IMR-90 (cell line): Measurements from ENCODE around the gene C19orf33. TPM values are rescaled to one million over a fixed set of nuclear protein-coding genes. Genes with fewer than 3 reads are reported as not detected.

Source experiments
- ATAC-seq: fragments of 200-7000 bp; cut with Tn5 transposase; 2 replicates; pipeline ENCODE4 v1.9.1; 2020; ENCODE audit warnings: low read depth, mild to moderate bottlenecking, moderate library complexity
- BruUV-seq: library from RNA; stranded (reverse); fragments of 400-500 nt; replicated peaks from 2 replicates; lab custom pipeline; 2021; lab: Mats Ljungman, UMichigan
- CTCF ChIA-PET: fragments of 300-600 bp; formaldehyde crosslinking; extraction: SDS; loops from one replicate; lab custom pipeline; 2021; ENCODE audit warnings: antibody characterized with exemption; lab: Yijun Ruan, JAX
- POLR2A ChIA-PET: fragments of 300-600 bp; sonication (Branson Sonifier 250); formaldehyde crosslinking; loops from one replicate; lab custom pipeline; 2022; ENCODE audit warnings: antibody characterized with exemption; ENCODE audit not compliant: unreplicated experiment; lab: Charles Lee
- DNase-seq: peaks from one replicate; pipeline ENCODE4 v3.0.0; 2013
- H2AFZ ChIP-seq: replicated peaks from 2 replicates; pipeline ENCODE3; 2013; ENCODE audit warnings: low read length, mild to moderate bottlenecking; ENCODE audit not compliant: poor library complexity
- H2AK5ac ChIP-seq: 2 replicates; pipeline ENCODE4 v1.6.1; 2013; ENCODE audit warnings: low read depth, low read length, inconsistent platforms
- H2AK9ac ChIP-seq: replicated peaks from 2 replicates; pipeline ENCODE3; 2013; ENCODE audit warnings: mild to moderate bottlenecking, low read depth, low read length, moderate library complexity; ENCODE audit not compliant: poor library complexity
- H2BK120ac ChIP-seq: 2 replicates; pipeline ENCODE4 v1.6.1; 2013; ENCODE audit warnings: low read depth, low read length, inconsistent platforms
- H2BK15ac ChIP-seq: 3 replicates; pipeline ENCODE4 v1.6.1; 2013; ENCODE audit warnings: low read depth, low read length, inconsistent platforms
- H2BK20ac ChIP-seq: 2 replicates; pipeline ENCODE4 v1.6.1; 2013; ENCODE audit warnings: low read depth, mild to moderate bottlenecking, inconsistent platforms, low read length, moderate library complexity
- H2BK5ac ChIP-seq: 2 replicates; pipeline ENCODE4 v1.6.1; 2013; ENCODE audit warnings: mild to moderate bottlenecking, low read depth, low read length, inconsistent platforms; ENCODE audit not compliant: poor library complexity, severe bottlenecking
- H3K14ac ChIP-seq: replicated peaks from 2 replicates; pipeline ENCODE4 v1.6.1; 2013; ENCODE audit warnings: low read depth, low read length, inconsistent platforms
- H3K18ac ChIP-seq: 2 replicates; pipeline ENCODE4 v1.6.1; 2013; ENCODE audit warnings: low read depth, low read length, control low read depth
- H3K23ac ChIP-seq: 2 replicates; pipeline ENCODE4 v1.6.1; 2013; ENCODE audit warnings: low read depth, low read length, inconsistent platforms
- H3K27ac ChIP-seq: 2 replicates; pipeline ENCODE4 v1.5.1; 2013; ENCODE audit warnings: mild to moderate bottlenecking, control low read depth, low read length; ENCODE audit not compliant: insufficient read depth
- H3K27me3 ChIP-seq: 2 replicates; pipeline ENCODE4 v1.6.1; 2013; ENCODE audit warnings: low read length; ENCODE audit not compliant: control insufficient read depth, insufficient read depth
- H3K36me3 ChIP-seq: 2 replicates; pipeline ENCODE4 v1.6.1; 2013; ENCODE audit warnings: low read length, mixed read lengths; ENCODE audit not compliant: control insufficient read depth, insufficient read depth
- H3K4ac ChIP-seq: 2 replicates; pipeline ENCODE4 v1.6.1; 2013; ENCODE audit warnings: low read depth, low read length, inconsistent platforms
- H3K4me1 ChIP-seq: 2 replicates; pipeline ENCODE4 v1.6.1; 2013; ENCODE audit warnings: low read length, mixed read lengths; ENCODE audit not compliant: control insufficient read depth, insufficient read depth
- H3K4me2 ChIP-seq: 2 replicates; pipeline ENCODE4 v1.6.1; 2013; ENCODE audit warnings: low read depth, mild to moderate bottlenecking, control low read depth, low read length, moderate library complexity
- H3K4me3 ChIP-seq: 2 replicates; pipeline ENCODE4 v1.5.1; 2013; ENCODE audit warnings: low read depth, mild to moderate bottlenecking, control low read depth, low read length, moderate library complexity; ENCODE audit not compliant: insufficient read depth
- H3K56ac ChIP-seq: 2 replicates; pipeline ENCODE4 v1.6.1; 2013; ENCODE audit warnings: low read length, inconsistent platforms; ENCODE audit not compliant: insufficient read depth; ENCODE audit errors: extremely low read depth
- H3K79me1 ChIP-seq, 2 experiments: 2 replicates each; pipeline ENCODE4 v1.6.1; 2013; ENCODE audit warnings: low read length in 2 of 2, inconsistent platforms in 1 of 2, low read depth in 1 of 2
- H3K9ac ChIP-seq: 2 replicates; pipeline ENCODE4 v1.6.1; 2013; ENCODE audit warnings: low read depth, low read length, control low read depth
- H3K9me1 ChIP-seq: 2 replicates; pipeline ENCODE4 v1.6.1; 2013; ENCODE audit warnings: low read length, inconsistent platforms; ENCODE audit not compliant: insufficient read depth
- H3K9me3 ChIP-seq: 2 replicates; pipeline ENCODE4 v1.6.1; 2013; ENCODE audit warnings: low read length; ENCODE audit not compliant: control insufficient read depth, insufficient read depth
- H4K20me1 ChIP-seq: 2 replicates; pipeline ENCODE4 v1.6.1; 2013; ENCODE audit warnings: low read length, inconsistent platforms; ENCODE audit not compliant: insufficient read depth
- H4K5ac ChIP-seq: 2 replicates; pipeline ENCODE4 v1.6.1; 2013; ENCODE audit warnings: mild to moderate bottlenecking, low read depth, low read length, control low read depth
- H4K8ac ChIP-seq, 2 experiments: 2 replicates each; pipeline ENCODE4 v1.6.1; 2013; ENCODE audit warnings: low read depth in 2 of 2, low read length in 2 of 2, control low read depth in 1 of 2, inconsistent platforms in 1 of 2
- H4K91ac ChIP-seq: 2 replicates; pipeline ENCODE4 v1.6.1; 2013; ENCODE audit warnings: low read depth, low read length, inconsistent platforms; ENCODE audit not compliant: insufficient read depth
- BHLHE40 ChIP-seq: fragments of 150-350 bp; IDR thresholded peaks from 2 replicates; pipeline ENCODE4 v1.6.1; 2016; ENCODE audit warnings: mild to moderate bottlenecking, low read depth, low read length
- CHD1 ChIP-seq: IDR thresholded peaks from 2 replicates; pipeline ENCODE4 v1.6.1; 2012; ENCODE audit warnings: low read depth, low read length, improper control_type of control experiment
- CTCF ChIP-seq: conservative IDR thresholded peaks from 2 replicates; pipeline ENCODE4 v1.5.1; 2012; ENCODE audit warnings: mild to moderate bottlenecking, low read depth, low read length, improper control_type of control experiment
- ELK1 ChIP-seq: fragments of 150-350 bp; IDR thresholded peaks from 2 replicates; pipeline ENCODE4 v1.6.1; 2016; ENCODE audit warnings: low read depth, mild to moderate bottlenecking, low read length, moderate library complexity, borderline replicate concordance
- MAFK ChIP-seq: IDR thresholded peaks from 2 replicates; pipeline ENCODE4 v1.6.1; 2012; ENCODE audit warnings: low read depth, low read length, improper control_type of control experiment
- MAZ ChIP-seq: IDR thresholded peaks from 2 replicates; pipeline ENCODE4 v1.6.1; 2012; ENCODE audit warnings: low read depth, mild to moderate bottlenecking, low read length, improper control_type of control experiment, moderate library complexity, borderline replicate concordance
- MXI1 ChIP-seq: IDR thresholded peaks from 2 replicates; pipeline ENCODE4 v1.6.1; 2012; ENCODE audit warnings: low read depth, mild to moderate bottlenecking, low read length, moderate library complexity, borderline replicate concordance
- NFE2L2 ChIP-seq: fragments of 150-350 bp; IDR thresholded peaks from 2 replicates; pipeline ENCODE4 v1.6.1; 2016; ENCODE audit warnings: low read depth, mild to moderate bottlenecking, low read length
- POLR2A ChIP-seq: IDR thresholded peaks from 2 replicates; pipeline ENCODE4 v1.6.1; 2012; ENCODE audit warnings: mild to moderate bottlenecking, low read depth, low read length
- RAD21 ChIP-seq: IDR thresholded peaks from 2 replicates; pipeline ENCODE4 v1.6.1; 2012; ENCODE audit warnings: low read length, improper control_type of control experiment
- SMC3 ChIP-seq: fragments of 150-350 bp; IDR thresholded peaks from 2 replicates; pipeline ENCODE4 v1.6.1; 2016; ENCODE audit warnings: low read depth, mild to moderate bottlenecking, antibody characterized with exemption, low read length, moderate library complexity
- WGBS, 2 experiments: methylation state at CpG; one replicate each; pipeline versions ENCODE4 v1.1.5 to v1.1.7; 2013; ENCODE audit warnings: missing lambda C conversion rate in 2 of 2; ENCODE audit not compliant: insufficient read length in 1 of 2; ENCODE audit errors: extremely low coverage in 2 of 2; 5-methylcytosine and 5-hydroxymethylcytosine counted together
- dilution Hi-C: fragments of 300-500 bp; cut with HindIII; formaldehyde crosslinking; loops from one replicate; pipeline ENCODE4 v1.14.3; 2018; ENCODE audit warnings: low sequenced_read_pairs; ENCODE audit not compliant: unreplicated experiment
- in situ Hi-C: fragments of 300-500 bp; cut with MboI; formaldehyde crosslinking; loops from 3 replicates; pipeline ENCODE4 v1.14.3; 2019; ENCODE audit warnings: low sequenced_read_pairs, inconsistent platforms, mixed read lengths
- intact Hi-C: fragments of 100-400 bp; cut with micrococcal nuclease; formaldehyde crosslinking; loops from 2 replicates; pipeline ENCODE4 v1.10.0; 2022
- polyA plus RNA-seq, 3 experiments: library from polyadenylated mRNA; depleted of rRNA; stranded (reverse); fragments of >200 nt; gene quantifications; 2 replicates each; pipeline ENCODE4 v1.2.3, GENCODE V29; 2012; ENCODE audit warnings: low replicate concordance in 1 of 3
- total RNA-seq: library from RNA; depleted of rRNA; stranded (reverse); fragments of >200 nt; gene quantifications from 2 replicates; pipeline ENCODE4 v1.2.3, GENCODE V29; 2012

C19orf33 gene
- total and polyA plus RNA-seq, 2 of the 4 experiments (the other 2 are of a cell fraction), result 0.80 TPM; not detected in 1

GRCh38 chr19:38307597-38307996, 3.5 kb downstream of the C19orf33 start:
- Histone ChIP-seq H2BK5ac (no peak overlapping the region), H3K4ac (no peak overlapping the region), H3K56ac (no peak overlapping the region), H3K9me1 (peaks cover 1% of the 10 kb centered on the region), H3K4me3 (no peak overlapping the region), H4K8ac (no peak overlapping the region), H2BK15ac (no peak overlapping the region), H3K36me3 (peaks cover 30% of the 10 kb centered on the region), H3K18ac (no peak overlapping the region), H2BK20ac (no peak overlapping the region), H3K4me1 (0 out of 2 replicates have a peak, but pooled peaks cover 2% of the 10 kb centered on the region), H2AFZ (no peak overlapping the region), H3K79me1 (peaks cover 7 to 29% of the 10 kb centered on the region in 2 experiments), H2BK120ac (no peak overlapping the region), H2AK9ac (peak overlapping the region; percentile 55), H3K4me2 (no peak overlapping the region), H3K14ac (no peak overlapping the region), H2AK5ac (no peak overlapping the region), H4K91ac (no peak overlapping the region), H4K5ac (no peak overlapping the region), H3K27ac (no peak overlapping the region), H3K23ac (no peak overlapping the region), H4K20me1 (peaks cover 4% of the 10 kb centered on the region; the same call in 1 of the 2 replicates), H3K9ac (no peak overlapping the region), H3K9me3 (no peaks in the 10 kb centered on the region), H3K27me3 (no peaks in the 10 kb centered on the region)
- DNase-seq, result no peak
- CTCF ChIA-PET, result no interaction called here
- ATAC-seq, result no peak
- in situ Hi-C loops, result no loop called here
- TF ChIP-seq CTCF (no peak), BHLHE40 (no peak), ELK1 (no peak), RAD21 (no peak), SMC3 (no peak), NFE2L2 (no peak), CHD1 (no peak), MAZ (no peak), MAFK (no peak), POLR2A (no peak), MXI1 (no peak)
- POLR2A ChIA-PET, result no interaction called here
- WGBS, 2 experiments, result 64% methylated on average over 4 of the region's 8 CpGs; no CpG with 5 or more reads in 1 of the 2 experiments
- dilution Hi-C loops, result no loop called here
- intact Hi-C loops, result no loop called here
- BruUV-seq, result no TSS peak
